OCI-LY1 (cell line): Measurements from ENCODE around the gene NOTUM.

Source experiments
- EZH2 ChIP-seq: fragments of 200-600 bp; sonication (generic), shearing (Covaris generic); IDR thresholded peaks from 2 replicates; pipeline ENCODE4 v1.8.0; 2017; ENCODE audit warnings: borderline replicate concordance, mixed run types, mild to moderate bottlenecking, antibody characterized with exemption, low read length, moderate library complexity, mixed read lengths
- TF ChIP-seq, protein P1 (sequence below): fragments of 200-600 bp; sonication (generic), shearing (Covaris generic); IDR thresholded peaks from 2 replicates; pipeline ENCODE4 v1.5.1; 2017; ENCODE audit warnings: mild to moderate bottlenecking, antibody characterized with exemption, low read length, moderate library complexity, mixed read lengths

DNA sequence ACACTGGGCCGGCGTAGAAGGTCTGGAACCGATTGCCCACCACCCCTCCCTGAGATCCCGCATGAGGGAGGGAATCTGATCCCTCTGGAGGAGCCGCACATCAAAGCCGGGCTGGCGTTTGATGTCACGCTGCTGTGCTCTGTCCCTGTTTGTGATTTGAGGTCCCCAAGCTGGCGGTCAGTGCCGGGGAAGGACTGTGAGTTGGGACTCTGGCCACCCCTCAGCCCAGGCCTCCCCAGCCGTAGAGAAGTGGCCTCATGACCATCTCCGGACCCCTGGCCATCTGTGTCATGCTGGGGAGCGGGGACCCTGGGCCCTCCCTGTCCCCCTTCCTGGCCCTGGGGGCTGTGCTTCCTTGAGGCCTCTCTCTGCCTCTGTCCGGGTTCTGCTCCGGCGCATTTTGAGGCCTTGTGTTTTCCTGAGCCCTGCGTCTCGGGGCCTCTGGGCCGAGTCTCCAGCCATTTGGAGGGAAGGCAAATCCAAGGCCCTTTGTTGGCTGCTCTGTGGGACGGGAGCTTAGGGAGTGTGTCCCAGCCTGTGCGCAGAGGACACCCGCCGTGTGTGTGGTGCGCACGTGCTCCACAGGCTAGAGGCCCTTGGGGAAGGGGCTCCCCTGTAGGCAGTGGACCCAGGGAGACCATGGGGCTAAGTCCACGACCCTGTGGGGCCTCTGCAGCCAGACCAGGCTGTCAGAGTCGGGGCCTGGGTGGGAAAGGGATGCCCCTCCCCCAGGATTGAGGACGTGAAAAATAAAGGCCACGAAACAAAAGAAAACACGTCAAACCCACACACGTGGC is 31.5 kb upstream of the NOTUM start:
- TF ChIP-seq, protein P1, sequence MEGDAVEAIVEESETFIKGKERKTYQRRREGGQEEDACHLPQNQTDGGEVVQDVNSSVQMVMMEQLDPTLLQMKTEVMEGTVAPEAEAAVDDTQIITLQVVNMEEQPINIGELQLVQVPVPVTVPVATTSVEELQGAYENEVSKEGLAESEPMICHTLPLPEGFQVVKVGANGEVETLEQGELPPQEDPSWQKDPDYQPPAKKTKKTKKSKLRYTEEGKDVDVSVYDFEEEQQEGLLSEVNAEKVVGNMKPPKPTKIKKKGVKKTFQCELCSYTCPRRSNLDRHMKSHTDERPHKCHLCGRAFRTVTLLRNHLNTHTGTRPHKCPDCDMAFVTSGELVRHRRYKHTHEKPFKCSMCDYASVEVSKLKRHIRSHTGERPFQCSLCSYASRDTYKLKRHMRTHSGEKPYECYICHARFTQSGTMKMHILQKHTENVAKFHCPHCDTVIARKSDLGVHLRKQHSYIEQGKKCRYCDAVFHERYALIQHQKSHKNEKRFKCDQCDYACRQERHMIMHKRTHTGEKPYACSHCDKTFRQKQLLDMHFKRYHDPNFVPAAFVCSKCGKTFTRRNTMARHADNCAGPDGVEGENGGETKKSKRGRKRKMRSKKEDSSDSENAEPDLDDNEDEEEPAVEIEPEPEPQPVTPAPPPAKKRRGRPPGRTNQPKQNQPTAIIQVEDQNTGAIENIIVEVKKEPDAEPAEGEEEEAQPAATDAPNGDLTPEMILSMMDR, result no peak
- TF ChIP-seq EZH2, result no peak
